SK-N-MC (cell line): ENCODE data around the gene CD99L2.

Experiments
- EZH2 ChIP-seq: fragments of 200-600 bp; sonication (generic); IDR thresholded peaks from one replicate; pipeline ENCODE4 v1.6.1; 2017; ENCODE audit warnings: antibody characterized with exemption
- POLR2AphosphoS5 ChIP-seq: IDR thresholded peaks from 2 replicates; pipeline ENCODE4 v1.6.1; 2012; ENCODE audit warnings: mild to moderate bottlenecking, low read depth, low read length, borderline replicate concordance

- TF ChIP-seq POLR2AphosphoS5 (no peak), EZH2 (no peak)
Observed at GRCh38 chrX:150766351-150767044, 132.0 kb downstream of the CD99L2 start.
